ENCODE measurements around the gene C9orf85.

C9orf85 gene

DNA sequence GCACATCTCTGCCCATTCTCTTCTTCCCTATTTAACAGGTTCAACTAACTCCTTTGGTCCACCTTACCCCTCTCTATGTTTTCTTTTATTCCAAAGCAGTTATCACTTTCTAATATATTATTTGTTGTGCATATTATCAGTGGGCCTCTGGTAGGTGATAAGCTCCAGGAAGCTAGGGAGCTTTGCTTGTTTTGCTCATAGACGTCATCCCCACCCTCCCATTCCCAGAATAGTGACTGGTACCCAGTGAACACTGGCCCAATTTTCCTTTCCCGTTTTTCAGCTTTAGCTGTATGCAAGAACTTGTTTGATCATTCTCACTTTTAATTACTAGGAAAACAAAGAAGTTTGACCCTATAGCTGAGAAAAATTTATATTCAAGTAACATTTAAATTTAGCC is 7.4 kb upstream of the C9orf85 start:
- no peak for DNase-seq (ENCODE audit: low read depth in 2 of 2)

DNA sequence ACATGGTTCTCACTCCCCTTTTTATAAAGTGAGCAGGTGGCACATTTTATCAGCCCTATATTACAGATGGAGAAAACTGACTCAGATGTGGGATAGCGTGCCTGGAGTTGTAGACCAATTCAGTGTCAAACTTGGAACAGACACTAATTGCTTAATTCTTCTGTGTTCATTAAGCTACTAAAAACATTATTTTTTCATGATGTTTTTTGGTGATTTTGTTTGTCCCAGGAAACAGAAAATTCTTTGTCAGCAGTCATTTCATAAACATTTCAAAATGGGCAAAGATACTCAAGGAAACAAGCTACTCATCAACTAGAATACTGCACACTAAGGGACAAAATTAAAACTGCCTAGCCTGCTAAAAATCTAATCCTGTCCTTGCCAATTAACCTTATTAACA is 2.6 kb upstream of the C9orf85 start:
- DNase-seq (ENCODE audit: low read depth in 2 of 2) = no peak

DNA sequence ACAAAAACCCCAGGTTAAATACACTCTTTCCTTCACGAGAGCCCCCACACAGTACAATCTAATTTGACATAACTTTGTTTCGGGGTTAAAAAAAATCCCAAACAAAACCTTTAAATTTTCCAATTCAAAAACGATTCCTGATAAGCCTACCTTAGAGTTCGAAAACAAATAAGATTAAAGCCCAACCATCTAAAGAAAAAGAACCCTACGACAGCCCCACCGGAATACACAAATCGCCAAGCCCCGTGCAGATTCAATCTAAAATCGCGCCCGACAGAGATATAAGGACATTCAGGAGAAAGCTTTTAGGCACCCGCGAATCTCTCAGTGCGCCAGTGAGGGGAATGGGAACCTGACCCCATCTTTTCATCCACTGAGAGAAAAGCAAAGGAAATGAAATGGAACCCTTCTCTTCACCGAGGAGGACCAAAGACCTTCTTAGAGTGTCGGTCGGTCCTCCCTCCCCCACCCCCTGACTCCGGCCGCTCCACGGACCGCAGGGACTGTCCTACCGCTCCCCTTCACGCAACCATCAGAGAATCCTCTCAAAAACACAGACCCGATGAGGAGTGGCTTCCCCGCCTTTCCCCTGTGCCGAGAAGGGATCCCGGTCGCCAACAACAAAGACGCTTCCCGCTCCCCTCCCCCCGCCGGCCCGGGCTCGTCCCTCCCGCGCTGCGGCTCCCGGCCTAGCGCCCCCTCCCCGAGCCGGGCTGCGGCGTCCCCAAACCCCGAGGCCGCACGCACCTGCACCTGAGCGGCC is 1.4 kb upstream of the C9orf85 start:
- peak in 1 of 2 experiments; percentile 41 for DNase-seq (ENCODE audit: low read depth in 2 of 2)

DNA sequence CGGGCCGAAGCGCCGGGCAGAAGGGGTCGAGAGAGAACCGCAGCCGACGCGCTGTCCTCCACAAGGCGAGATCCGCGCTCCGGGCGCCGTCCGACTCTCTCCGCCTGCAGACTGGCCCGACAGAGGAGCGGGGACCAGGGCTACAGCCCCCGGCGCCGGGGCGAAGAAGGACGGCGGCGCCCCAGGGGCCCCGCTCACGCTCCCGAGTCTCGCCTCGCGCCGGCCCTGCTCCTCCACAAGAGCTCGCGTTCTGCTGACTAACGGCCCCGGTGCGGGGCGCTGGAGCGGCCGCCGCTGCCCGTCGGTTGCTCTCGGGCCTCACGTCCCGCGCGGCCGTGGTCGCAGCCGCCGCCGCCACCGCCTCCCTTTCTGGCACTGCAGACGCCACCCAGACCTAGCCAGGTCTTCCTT is 784 bp upstream of the C9orf85 start:
- DNase-seq (ENCODE audit: low read depth in 2 of 2) = no peak

DNA sequence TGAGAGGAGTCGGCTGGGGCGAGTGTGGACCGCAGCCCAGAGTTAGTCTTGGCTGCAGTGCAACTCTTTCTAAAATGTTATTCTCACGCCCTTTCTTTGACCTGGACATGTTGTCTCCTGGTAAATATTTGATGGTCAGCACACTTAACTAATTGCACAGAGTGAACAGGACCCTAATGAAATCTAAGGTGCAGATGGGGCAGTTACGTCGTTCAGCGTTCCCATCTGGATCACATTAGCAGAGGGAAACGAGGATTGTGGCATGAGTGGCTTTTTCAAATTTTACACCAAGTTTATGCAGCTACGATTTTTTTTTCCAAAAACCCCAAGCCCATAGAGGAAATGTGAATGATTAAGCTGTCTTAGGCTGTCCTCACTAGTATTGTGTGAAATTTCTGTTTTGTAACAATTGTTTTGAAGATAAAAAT is 483 bp downstream of the C9orf85 start:
- no peak for DNase-seq (ENCODE audit: low read depth in 2 of 2)

DNA sequence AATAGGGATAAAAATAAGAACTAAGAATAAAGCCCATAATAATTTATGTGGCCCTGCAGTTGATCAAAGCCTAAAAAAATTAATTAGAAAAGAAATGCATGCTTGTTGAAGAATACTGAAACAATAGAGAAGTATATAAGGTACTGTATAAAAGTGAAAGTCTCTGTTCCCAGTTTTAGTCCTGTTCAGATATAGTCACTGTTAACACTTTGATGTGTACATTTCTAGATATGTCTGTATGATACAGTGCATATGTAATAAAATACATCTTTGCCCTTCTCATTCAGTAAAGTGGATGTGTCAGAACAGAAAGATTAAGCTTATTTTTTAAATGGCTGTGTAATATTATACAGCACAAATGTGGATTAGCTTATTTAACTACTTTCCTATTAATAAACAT is 4.1 kb downstream of the C9orf85 start:
- DNase-seq (ENCODE audit: low read depth in 2 of 2) = no peak

GRCh38 chr9:71916834-71917534 is 5.5 kb downstream of the C9orf85 start:
- DNase-seq (ENCODE audit: low read depth in 2 of 2) = no peak

DNA sequence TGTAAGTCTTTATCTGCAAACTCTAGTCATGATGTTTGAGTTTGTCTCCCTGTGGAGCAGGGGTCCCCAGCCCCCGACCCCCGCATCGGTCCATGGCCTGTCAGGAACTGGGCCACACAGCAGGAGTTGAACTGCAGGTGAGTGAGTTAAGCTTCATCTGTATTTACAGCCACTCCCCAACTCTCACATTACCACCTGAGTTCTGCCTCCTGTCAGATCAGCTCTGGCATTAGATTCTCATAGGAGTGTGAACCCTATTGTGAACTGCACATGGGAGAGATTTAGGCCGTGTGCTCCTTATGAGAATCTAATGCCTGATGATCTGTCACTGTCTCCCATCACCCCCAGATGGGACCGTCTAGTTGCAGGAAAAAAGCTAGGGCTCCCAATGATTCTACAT is 7.0 kb downstream of the C9orf85 start:
- no peak for DNase-seq (ENCODE audit: low read depth in 2 of 2)

DNA sequence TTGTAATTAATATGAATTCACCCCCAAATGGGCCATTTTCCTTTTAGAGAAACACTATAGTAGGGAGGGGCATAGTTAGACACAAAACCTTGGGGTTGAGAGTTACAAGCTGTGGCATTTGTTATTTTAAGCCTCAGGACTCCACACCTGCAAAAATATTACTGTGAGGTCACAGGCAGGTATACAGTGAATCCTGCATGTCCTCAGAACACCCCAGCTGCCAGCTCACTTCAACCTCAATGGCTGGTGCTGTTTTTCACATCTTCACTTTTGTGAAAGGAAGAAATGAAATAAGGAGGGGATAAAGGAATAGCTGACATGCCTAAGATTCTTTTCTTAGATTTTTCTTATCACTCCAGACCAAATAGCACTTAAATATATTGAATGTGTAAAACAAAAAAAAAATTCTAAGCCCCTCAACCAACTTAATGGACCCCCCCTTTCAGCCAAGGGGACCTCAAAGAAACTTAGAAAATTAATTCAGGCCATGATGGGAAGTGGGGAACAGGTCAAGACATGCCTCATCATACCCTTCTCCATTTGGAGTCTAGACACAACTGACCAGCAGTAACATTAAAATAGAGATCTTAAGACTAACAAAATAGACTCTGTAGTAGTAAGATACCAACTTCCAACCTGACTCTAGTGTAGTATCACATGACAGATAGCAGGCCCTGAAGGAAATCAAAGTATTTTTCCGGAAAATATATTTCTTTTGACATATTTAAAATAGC is 9.2 kb downstream of the C9orf85 start:
- DNase-seq (ENCODE audit: low read depth in 2 of 2) = no peak

DNA sequence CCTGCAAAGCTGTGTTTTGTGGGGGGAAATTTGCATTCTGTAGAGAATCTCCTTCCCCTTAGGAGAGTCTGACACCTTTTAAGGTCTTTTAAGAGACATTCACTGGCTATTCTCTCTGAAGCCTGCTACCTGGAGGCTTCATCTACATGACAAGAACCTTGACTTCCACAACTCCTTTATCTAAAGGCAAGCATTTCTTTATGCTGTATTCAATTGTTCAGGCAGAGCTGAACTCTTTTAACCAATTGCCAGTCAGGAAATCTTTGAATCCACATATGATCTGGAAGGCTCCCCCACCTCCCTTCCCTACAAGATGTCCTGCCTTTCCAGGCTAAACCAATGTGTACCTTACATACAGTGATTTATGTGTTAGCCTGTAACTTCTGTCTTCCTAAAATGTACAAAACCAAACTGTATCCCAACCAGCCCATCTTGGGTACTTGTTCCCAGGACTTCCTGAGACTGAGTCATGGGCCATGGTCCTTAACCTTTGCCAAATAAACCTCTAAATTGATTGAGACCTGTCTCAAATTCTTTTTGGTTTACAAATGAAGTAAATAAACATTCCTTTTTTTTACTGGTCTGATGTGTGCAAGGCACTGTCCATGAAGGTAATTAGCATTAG is 9.9 kb downstream of the C9orf85 start:
- DNase-seq (ENCODE audit: low read depth in 2 of 2) = no peak

GRCh38 chr9:71924576-71924975 is 13.1 kb downstream of the C9orf85 start:
- no peak for DNase-seq (ENCODE audit: low read depth in 2 of 2)

- no peak for DNase-seq (ENCODE audit: low read depth in 2 of 2)
These were observed 14.4 kb downstream of the C9orf85 start for GRCh38 chr9:71925834-71926233.

- no peak for DNase-seq (ENCODE audit: low read depth in 2 of 2)
These were observed 16.9 kb downstream of the C9orf85 start for GRCh38 chr9:71928376-71928775.

- no peak for DNase-seq (ENCODE audit: low read depth in 2 of 2)
These were observed 17.4 kb downstream of the C9orf85 start for GRCh38 chr9:71928806-71929205.

DNA sequence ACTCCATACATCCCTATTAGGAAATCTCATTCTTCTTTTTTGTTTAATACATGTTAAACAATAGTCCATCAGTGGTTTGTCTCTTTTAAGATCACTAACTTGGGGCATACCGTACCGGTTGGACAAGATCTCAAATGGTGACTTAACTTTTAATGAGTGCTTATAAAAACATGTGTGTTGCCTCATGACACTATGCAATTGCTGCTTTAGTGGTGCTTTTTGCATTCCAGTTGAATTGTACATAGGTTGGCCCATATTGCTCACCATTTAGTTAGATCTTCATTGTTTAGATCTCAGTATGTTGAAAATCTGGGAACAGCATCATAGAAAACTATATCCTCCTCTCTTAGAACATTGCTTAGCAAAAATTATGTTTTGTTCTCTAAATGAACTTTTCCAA is 17.8 kb downstream of the C9orf85 start:
- no peak for DNase-seq (ENCODE audit: low read depth in 2 of 2)

DNA sequence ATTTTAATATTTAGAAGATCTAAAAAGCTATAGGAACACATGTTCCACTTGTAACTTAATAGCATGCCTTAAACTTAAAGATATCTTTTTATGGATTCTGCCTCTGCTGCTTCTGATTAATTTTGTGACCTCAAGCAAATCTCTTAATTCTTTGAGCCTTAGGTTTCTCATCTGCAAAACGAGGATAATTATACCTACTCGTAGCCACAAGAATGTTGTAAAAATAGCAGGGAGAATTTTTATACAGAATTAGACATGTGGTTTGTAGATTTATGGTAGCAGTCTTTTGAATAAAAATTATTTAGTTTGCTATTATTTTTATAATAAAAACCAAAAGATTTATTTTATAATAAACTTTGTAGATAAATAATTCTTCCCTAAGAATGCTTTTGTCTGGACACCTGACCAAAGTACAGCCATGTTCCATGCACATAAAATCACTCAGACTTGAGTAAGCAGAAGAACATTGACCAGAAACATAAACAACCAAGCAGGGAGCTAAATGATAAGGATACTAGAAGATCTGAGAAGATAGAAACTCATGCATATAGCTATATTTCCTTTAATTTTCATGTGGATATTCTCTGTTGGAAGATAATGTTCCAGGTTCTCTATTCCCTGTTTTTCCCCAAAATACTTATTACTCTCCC is 18.5 kb downstream of the C9orf85 start:
- no peak for DNase-seq (ENCODE audit: low read depth in 2 of 2)

GRCh38 chr9:71931166-71931565 is 19.7 kb downstream of the C9orf85 start:
- DNase-seq (ENCODE audit: low read depth in 2 of 2) = no peak

- DNase-seq (ENCODE audit: low read depth in 2 of 2) = no peak
These were observed 24.6 kb downstream of the C9orf85 start for GRCh38 chr9:71936066-71936465.

- no peak for DNase-seq (ENCODE audit: low read depth in 2 of 2)
These were observed 25.7 kb downstream of the C9orf85 start for GRCh38 chr9:71937070-71937625.

DNA sequence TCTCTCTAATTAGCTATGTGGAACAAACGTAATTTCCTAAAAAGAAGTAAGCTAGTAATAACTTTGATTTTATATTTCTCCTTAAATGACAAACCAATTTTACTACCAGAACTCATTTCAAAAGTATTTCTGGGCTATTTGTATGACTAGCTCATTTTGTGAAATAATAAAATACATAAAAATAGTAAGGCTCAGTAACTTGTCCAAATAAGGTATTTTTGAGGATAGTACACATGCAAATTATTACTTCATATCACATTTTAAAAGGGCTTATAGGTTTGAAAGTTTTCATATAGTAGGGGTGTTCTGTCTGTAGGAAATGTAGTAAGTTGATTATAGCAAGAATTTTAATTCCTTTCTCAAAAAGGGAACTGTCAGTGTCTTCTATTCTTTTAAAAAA is 26.5 kb downstream of the C9orf85 start:
- DNase-seq (ENCODE audit: low read depth in 2 of 2) = no peak

GRCh38 chr9:71941060-71941568 is 29.7 kb downstream of the C9orf85 start:
- DNase-seq (ENCODE audit: low read depth in 2 of 2) = no peak
